IPS-NIHi11 (cell line): ENCODE data around the gene TMEM88.
A peak's percentile ranks its signal among the peaks of the same experiment; 100 is the strongest.
"Not testable (repeated sequence)": the region's sequence is repeated elsewhere in the genome, so short reads cannot be mapped to it uniquely, and the experiment has no call there.

ENCODE experiments used
- DNase-seq: peaks from one replicate; pipeline ENCODE4 v3.0.0; 2012; ENCODE audit warnings: mixed read lengths, low spot score

The TMEM88 gene

GRCh38 chr17:7854851-7855659, at the start of gene TMEM88:
Gene TMEM88, plus strand, starts transcription at chr17:7855066. Its CDS starts 9 bp downstream, at chr17:7855075.
- DNase-seq = peak; percentile 56

- no peak for DNase-seq
Measured at GRCh38 chr17:7806587-7806986, 48.3 kb upstream of the TMEM88 start.

GRCh38 chr17:7807206-7807605, 47.7 kb upstream of the TMEM88 start:
- DNase-seq = no peak

GRCh38 chr17:7809086-7809790, 45.6 kb upstream of the TMEM88 start:
- no peak for DNase-seq

GRCh38 chr17:7809791-7810343, 45.0 kb upstream of the TMEM88 start:
- not testable (repeated sequence) for DNase-seq

- DNase-seq = no peak
Measured at GRCh38 chr17:7811251-7811650, 43.6 kb upstream of the TMEM88 start.

GRCh38 chr17:7814969-7815368, 39.9 kb upstream of the TMEM88 start:
- DNase-seq = no peak

GRCh38 chr17:7816926-7817642, 37.8 kb upstream of the TMEM88 start:
- no peak for DNase-seq

GRCh38 chr17:7817643-7817964, 37.3 kb upstream of the TMEM88 start:
- no peak for DNase-seq

GRCh38 chr17:7818026-7818425, 36.8 kb upstream of the TMEM88 start:
- DNase-seq = no peak

GRCh38 chr17:7818746-7819645, 35.9 kb upstream of the TMEM88 start:
- DNase-seq = no peak

GRCh38 chr17:7820231-7820630, 34.6 kb upstream of the TMEM88 start:
- DNase-seq = no peak

GRCh38 chr17:7822126-7822525, 32.7 kb upstream of the TMEM88 start:
- DNase-seq = no peak

GRCh38 chr17:7823581-7824001, 31.3 kb upstream of the TMEM88 start:
- DNase-seq = peak; percentile 69

GRCh38 chr17:7824021-7824924, 30.6 kb upstream of the TMEM88 start:
- DNase-seq = no peak

GRCh38 chr17:7825206-7825990, 29.5 kb upstream of the TMEM88 start:
- no peak for DNase-seq

- no peak for DNase-seq
Measured at GRCh38 chr17:7830616-7831015, 24.2 kb upstream of the TMEM88 start.

GRCh38 chr17:7831233-7831632, 23.6 kb upstream of the TMEM88 start:
- no peak for DNase-seq

- DNase-seq = no peak
Measured at GRCh38 chr17:7832431-7832830, 22.4 kb upstream of the TMEM88 start.
